ENCODE results near the gene PTPRA.

DNA sequence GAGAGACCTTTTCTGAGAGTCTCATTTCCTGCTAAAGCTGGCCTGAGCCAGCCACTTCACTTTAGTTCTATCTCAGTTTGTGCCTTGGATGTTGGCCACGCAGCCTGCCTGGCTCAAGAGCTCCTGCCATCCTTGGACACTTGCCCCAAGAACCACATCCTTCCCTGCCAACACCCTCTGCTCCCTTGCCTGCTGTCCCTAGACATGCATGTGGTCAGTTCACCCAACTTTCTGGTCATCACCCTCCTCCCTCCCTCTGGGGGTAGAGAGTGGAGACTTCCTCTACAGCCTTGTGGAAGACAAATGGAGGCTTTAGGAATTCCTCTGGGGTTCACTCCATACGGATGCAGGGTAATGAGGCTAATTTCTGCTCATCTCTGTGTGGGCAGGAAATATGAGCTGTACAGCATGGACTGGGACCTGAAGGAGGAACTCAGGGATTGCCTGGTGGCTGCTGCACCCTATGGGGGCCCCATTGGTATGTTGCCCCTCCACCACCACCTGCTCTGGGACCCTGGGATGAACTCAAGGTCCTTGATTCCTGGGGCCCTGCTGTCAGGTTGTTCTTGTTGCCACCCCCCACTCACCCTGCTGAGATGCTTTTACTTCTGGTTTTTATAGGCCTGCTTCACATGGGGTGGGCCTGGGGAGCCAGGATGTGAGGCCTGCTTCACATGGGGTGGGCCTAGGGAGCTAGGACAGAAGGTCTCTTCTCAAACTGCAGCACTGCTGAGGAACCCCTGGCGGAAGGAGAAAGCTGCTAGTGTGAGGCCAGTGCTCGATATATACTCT, 13.8 kb upstream of the PTPRA start:
- TF ChIP-seq, protein P1, sequence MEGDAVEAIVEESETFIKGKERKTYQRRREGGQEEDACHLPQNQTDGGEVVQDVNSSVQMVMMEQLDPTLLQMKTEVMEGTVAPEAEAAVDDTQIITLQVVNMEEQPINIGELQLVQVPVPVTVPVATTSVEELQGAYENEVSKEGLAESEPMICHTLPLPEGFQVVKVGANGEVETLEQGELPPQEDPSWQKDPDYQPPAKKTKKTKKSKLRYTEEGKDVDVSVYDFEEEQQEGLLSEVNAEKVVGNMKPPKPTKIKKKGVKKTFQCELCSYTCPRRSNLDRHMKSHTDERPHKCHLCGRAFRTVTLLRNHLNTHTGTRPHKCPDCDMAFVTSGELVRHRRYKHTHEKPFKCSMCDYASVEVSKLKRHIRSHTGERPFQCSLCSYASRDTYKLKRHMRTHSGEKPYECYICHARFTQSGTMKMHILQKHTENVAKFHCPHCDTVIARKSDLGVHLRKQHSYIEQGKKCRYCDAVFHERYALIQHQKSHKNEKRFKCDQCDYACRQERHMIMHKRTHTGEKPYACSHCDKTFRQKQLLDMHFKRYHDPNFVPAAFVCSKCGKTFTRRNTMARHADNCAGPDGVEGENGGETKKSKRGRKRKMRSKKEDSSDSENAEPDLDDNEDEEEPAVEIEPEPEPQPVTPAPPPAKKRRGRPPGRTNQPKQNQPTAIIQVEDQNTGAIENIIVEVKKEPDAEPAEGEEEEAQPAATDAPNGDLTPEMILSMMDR (conservative IDR thresholded peaks at IDR 0.05; ENCODE audit: low read depth, low read length), result no peak
- TF ChIP-seq EZH2 (IDR thresholded peaks at IDR 0.05; ENCODE audit: borderline replicate concordance, low read depth, low read length, poor library complexity, severe bottlenecking), result no peak
